ENCODE results near the gene CADPS2. TPM values are rescaled to one million over a fixed set of nuclear protein-coding genes. Genes with fewer than 3 reads are reported as not detected.

CADPS2 gene
- total and polyA plus RNA-seq, 4 donors: 16.0 to 76.7 (median 27.7) TPM

DNA sequence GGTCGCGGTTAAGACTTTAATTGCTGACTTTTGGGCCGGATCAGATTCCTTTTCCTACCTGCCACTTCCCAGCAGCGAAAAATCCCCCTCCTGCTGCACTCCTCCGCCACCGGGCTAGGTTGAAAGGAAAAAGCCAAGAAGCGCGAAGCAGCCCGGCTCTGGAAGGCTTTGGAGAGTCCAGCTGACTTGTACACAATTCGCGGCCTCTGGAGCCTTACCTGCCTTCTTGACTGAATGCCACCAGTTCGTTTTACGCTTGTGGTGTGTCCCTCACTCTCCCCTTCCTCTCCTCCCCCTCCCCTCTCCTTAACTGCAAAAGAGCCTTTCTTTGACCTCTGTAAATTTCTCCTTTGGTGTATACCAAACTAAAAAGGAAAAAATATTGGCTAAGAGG lies 579.0 kb downstream of the CADPS2 start:
- ATAC-seq (ENCODE audit: insufficient read depth, low FRiP score) (no peak), DNase-seq (peak in 2 of 3 donors; percentile 42)
- Histone ChIP-seq H3K36me3 (ENCODE audit: control insufficient read depth in 4 of 4, insufficient read depth in 4 of 4, low read length in 4 of 4) (no peaks in the 10 kb centered on the region), H3K4me1 (ENCODE audit: control insufficient read depth in 5 of 5, insufficient read depth in 5 of 5, low read length in 5 of 5) (peaks cover 0 to 39% (median 12%) of the 10 kb centered on the region in 5 donors), H3K9ac (ENCODE audit: insufficient read depth in 1 of 2, low read length in 2 of 2) (no peak overlapping the region), H3K9me3 (ENCODE audit: control insufficient read depth in 4 of 4, insufficient read depth in 3 of 4, low read length in 3 of 4) (peaks cover 0 to 14% (median 0%) of the 10 kb centered on the region in 4 donors), H3K27me3 (ENCODE audit: control insufficient read depth in 3 of 3, insufficient read depth in 3 of 3, low read length in 2 of 3) (peaks cover 8 to 98% (median 90%) of the 10 kb centered on the region in 3 donors), H3K4me3 (no peak overlapping the region), H3K27ac (ENCODE audit: low read depth in 1 of 2, low read length in 1 of 2) (no peak overlapping the region)
- 7 to 16% methylated on average over 13 of the region's 13 CpGs for WGBS, 2 donors
- TF ChIP-seq CTCF (IDR thresholded peaks at IDR 0.05; ENCODE audit: control extremely low read depth, extremely low read depth): no peak

DNA sequence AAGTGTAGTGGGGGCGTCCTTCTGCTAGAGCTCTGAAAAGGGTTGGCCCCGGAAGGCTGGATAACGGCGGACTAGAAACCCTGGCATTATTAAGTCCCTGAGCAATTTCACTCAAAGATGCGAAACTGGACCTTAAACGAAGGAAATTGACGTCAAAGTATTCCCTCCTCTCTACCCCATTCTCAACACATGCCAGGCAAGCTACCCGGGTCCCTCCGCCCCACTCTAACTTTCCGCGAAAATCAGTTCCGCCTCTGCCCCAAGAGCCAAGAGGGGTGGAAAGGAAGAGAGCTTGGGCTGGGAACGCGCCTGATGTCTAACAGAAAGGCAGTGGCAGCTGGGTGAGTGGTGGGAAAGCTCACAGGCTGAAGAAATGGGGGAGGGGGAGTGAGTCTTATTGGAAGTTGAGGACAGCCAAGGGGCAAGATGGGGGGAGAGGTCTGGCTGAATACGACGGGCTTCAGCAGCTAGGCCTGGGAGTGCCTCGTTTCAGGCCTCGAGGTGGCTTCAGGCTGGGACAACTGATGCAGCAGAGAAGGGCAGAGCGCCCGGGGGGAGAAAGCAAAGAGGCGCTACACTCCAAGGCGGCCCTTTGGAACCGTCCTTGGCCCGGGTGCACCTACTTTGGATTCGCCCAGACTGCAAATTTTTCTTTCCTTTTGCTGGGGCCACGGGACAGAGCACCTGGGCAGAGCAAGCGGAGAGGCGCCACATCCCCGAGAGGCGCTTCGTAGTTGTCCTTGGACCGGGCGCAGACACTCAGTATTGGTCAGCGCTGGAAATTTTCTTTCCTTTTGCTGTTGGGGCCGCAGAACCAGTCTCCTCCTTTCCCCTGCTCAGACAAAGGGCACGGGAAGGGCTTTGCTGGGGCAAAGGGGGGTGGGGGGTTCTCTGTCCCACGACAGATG lies 579.7 kb downstream of the CADPS2 start:
- no peak for ATAC-seq (ENCODE audit: insufficient read depth, low FRiP score)
- no peak overlapping the region for H3K4me3 ChIP-seq
- H3K4me1 ChIP-seq (ENCODE audit: control insufficient read depth in 5 of 5, insufficient read depth in 5 of 5, low read length in 5 of 5): peaks cover 0 to 33% (median 12%) of the 10 kb centered on the region in 5 donors
- no peak overlapping the region for H3K27ac ChIP-seq (ENCODE audit: low read depth in 1 of 2, low read length in 1 of 2)
- peaks cover 8 to 97% (median 91%) of the 10 kb centered on the region in 3 donors for H3K27me3 ChIP-seq (ENCODE audit: control insufficient read depth in 3 of 3, insufficient read depth in 3 of 3, low read length in 2 of 3)
- peaks cover 0 to 18% (median 0%) of the 10 kb centered on the region in 4 donors for H3K9me3 ChIP-seq (ENCODE audit: control insufficient read depth in 4 of 4, insufficient read depth in 3 of 4, low read length in 3 of 4)
- no peak overlapping the region for H3K9ac ChIP-seq (ENCODE audit: insufficient read depth in 1 of 2, low read length in 2 of 2)
- no peak for TF ChIP-seq CTCF (IDR thresholded peaks at IDR 0.05; ENCODE audit: control extremely low read depth, extremely low read depth)
- no peaks in the 10 kb centered on the region for H3K36me3 ChIP-seq (ENCODE audit: control insufficient read depth in 4 of 4, insufficient read depth in 4 of 4, low read length in 4 of 4)
- DNase-seq: peak in 2 of 3 donors; percentile 33 to 37
- WGBS, 2 donors: 7 to 11% methylated on average over 37 of the region's 37 CpGs

DNA sequence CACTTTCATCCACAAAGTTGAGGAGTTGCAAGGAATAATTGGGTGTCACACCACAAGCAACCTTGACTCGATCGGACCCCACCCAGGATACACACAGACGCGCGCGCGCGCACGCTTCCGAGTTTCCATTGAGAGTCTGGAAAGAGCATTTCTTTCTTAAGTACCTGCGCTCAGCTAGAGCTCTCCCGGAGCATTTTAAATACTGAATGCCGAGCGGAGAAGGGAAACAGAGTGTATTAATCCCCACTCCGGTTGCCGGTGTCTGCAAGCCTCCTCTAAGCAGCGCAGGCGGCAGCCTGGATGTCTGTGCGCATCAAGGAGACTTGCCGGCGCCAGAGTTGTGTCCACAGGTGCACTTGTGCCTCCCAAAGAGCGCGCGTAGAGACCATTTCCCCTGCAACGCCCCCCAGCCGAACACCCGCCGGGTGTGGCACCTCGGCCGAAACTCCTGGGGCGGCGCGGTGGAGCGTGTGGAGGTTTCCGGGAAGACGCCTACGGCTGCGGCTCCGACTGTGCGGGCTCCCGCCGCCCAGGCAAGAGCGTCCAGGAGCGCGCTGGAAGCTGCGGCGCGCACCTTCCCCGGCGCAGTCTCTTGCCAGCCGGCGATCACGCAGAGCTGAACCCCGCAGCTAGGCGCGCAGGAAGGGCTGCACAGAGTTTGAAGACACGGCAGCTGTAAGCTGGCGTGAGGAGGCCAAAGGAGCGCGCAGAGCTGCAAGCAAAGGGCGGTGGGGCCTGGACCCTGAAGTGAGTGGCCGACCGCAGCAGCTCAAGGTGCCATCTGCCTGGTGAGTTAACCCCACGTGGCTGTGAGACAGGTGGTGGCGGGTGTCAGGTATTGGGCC lies 580.6 kb downstream of the CADPS2 start:
- DNase-seq (peak in 1 of 3 donors; percentile 38), ATAC-seq (ENCODE audit: insufficient read depth, low FRiP score) (no peak)
- Histone ChIP-seq H3K9me3 (ENCODE audit: control insufficient read depth in 4 of 4, insufficient read depth in 3 of 4, low read length in 3 of 4) (peaks cover 0 to 16% (median 0%) of the 10 kb centered on the region in 4 donors), H3K9ac (ENCODE audit: insufficient read depth in 1 of 2, low read length in 2 of 2) (no peak overlapping the region), H3K27ac (ENCODE audit: low read depth in 1 of 2, low read length in 1 of 2) (no peak overlapping the region), H3K27me3 (ENCODE audit: control insufficient read depth in 3 of 3, insufficient read depth in 3 of 3, low read length in 2 of 3) (peaks cover 6 to 97% (median 91%) of the 10 kb centered on the region in 3 donors), H3K4me3 (no peak overlapping the region), H3K36me3 (ENCODE audit: control insufficient read depth in 4 of 4, insufficient read depth in 4 of 4, low read length in 4 of 4) (no peaks in the 10 kb centered on the region), H3K4me1 (ENCODE audit: control insufficient read depth in 5 of 5, insufficient read depth in 5 of 5, low read length in 5 of 5) (peaks cover 0 to 30% (median 12%) of the 10 kb centered on the region in 5 donors)
- 2 to 4% methylated on average over 65 of the region's 65 CpGs for WGBS, 2 donors
- TF ChIP-seq CTCF (IDR thresholded peaks at IDR 0.05; ENCODE audit: control extremely low read depth, extremely low read depth): no peak

Measured in lung (tissue), 12 donors.